Brain pericyte (primary cell): ENCODE results near the gene IL25.
"Not testable (repeated sequence)": the region's sequence is repeated elsewhere in the genome, so short reads cannot be mapped to it uniquely, and the experiment has no call there.

ENCODE experiments used
- DNase-seq: peaks from one replicate; pipeline ENCODE4 v3.0.0-alpha.2; 2012; ENCODE audit warnings: low read depth, low spot score

Gene IL25

GRCh38 chr14:23388996-23389395 is 16.4 kb downstream of the IL25 start:
- DNase-seq, result no peak

DNA sequence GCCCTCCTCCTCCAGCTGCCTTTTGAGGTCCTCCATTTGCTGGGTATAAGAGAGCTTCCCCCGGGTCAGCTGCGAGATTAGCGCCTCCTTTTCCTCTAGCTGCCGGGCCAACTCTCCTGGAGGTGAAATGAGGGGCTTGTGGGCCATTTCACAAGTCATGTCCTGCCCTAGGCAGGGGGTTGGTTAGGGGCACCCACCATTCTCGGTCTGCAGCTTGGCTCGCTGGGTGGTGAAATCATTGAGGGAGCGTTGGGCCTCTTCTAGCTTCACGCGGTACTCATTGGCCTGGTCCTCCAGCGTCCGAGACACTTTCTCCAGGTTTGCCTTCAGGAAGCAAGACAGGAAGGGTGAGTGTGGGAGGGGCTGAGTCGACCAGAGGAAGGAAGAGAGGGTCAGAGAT is 16.8 kb downstream of the IL25 start:
- no peak for DNase-seq

- DNase-seq, result not testable (repeated sequence)
Measured at GRCh38 chr14:23389871-23390270, 17.3 kb downstream of the IL25 start.

- DNase-seq, result no peak
Measured at GRCh38 chr14:23392613-23393012, 20.0 kb downstream of the IL25 start.

DNA sequence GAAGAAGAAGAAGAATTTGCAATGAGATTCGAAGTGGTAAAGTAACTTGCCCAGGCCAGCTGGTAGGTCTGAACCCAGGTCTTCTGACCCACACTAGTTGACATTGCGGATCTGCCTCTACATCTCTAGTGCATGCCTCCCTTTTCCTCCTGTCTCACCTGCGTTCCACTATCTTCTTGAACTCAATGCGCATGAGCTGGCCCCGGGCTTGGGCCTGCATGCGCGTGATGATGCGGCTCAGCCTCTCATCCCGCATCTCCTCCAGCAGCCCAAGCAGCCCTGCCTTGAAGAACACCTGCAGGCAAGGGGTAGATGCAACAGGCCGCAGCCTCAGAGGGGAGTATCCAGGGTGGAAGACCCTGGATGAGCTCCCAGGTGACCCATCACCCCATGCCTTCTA is 23.5 kb downstream of the IL25 start:
- no peak for DNase-seq

DNA sequence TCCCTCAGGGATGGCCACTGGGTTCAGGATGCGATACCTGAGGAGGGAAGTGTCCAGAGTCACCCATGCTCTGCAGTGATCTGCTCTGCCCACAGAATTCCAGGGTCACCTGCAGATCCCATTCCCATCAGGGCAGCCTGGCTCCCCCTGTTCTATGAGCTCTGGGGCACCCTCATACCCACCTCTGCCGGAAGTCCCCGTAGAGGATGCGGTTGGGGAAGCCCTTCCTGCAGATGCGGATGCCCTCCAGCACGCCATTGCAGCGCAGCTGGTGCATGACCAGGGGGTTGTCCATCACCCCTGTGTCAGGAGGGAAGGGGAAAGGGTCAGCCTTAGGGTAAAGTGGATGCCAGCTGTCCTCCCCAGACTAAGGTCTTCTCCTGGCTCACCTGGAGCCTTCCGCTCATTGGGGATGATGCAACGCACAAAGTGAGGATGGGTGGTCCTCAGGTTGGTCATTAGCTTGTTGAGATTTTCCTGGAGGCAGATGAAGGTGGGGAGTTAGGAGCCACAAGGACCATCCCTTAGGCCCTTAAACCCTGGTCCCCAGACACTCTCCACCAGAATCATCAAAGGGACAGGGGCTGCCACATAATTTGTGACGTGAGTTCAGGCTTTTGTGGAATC is 24.3 kb downstream of the IL25 start:
- DNase-seq, result no peak

- DNase-seq, result no peak
Measured at GRCh38 chr14:23398348-23398747, 25.7 kb downstream of the IL25 start.

DNA sequence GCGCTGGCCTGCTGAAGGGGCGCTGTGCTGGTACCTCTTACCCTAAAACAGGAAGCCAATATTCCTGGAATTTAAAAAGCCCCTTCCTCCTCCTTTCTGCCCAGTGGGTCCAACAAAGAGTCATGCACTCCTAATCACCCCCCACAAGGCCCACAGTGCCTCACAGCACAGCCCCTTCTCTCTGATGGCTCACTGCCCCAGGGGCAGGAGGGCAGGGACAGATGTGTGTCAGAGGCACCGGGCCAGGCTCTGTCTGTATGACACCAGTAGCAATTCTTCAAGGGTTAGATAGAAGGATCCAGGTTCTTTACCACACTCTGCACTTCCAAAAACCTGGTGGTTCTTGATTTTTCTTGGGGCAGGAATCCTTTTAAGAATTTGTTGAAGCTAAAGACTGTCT is 26.5 kb downstream of the IL25 start:
- DNase-seq, result no peak

GRCh38 chr14:23399591-23399990 is 27.0 kb downstream of the IL25 start:
- DNase-seq, result no peak

DNA sequence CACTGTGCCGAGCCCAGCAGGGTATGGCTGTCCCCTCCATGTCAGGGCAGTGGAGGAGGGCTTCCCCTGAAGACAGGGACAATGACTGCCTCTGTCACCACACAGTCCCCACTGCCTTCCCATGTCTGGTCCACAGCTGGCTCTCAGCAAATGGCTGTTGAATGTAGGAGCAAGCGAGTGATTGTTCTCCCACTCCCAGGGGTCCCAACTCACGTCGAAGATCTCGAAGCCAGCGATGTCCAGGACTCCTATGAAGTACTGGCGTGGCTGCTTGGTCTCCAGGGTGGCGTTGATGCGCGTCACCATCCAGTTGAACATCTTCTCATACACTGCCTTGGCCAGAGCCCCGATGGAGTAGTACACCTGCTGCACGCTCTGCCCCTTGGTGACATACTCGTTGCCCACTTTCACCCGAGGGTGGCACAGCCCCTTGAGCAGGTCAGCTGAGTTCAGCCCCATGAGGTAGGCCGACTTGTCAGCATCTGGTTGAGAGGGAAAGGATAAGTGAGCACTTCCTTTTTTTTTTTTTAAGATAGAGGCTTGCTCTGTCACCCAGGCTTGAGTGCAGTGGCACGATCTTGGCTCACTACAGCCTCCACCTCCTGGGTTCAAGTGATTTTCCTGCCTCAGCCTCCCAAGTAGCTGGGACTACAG is 28.0 kb downstream of the IL25 start:
- not testable (repeated sequence) for DNase-seq

DNA sequence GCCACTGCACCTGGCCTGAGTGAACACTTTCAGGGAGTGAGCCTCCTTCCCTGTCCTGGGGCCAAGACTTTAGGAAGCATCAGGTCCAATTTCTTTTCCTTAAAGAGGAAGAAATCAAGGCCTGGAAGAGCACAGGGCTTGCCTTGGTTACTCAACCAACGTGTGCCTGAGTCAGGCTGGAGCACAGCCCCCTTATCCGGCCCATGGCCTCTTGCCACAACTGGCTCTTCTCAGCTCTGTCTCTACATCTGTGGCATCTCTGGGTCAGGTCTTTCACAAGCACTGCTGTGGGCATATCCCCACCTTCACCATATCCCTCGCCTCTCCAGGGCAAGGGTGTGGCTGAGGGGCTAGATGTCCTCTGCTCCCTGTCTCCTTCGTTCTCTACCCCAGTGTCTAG is 28.7 kb downstream of the IL25 start:
- no peak for DNase-seq

DNA sequence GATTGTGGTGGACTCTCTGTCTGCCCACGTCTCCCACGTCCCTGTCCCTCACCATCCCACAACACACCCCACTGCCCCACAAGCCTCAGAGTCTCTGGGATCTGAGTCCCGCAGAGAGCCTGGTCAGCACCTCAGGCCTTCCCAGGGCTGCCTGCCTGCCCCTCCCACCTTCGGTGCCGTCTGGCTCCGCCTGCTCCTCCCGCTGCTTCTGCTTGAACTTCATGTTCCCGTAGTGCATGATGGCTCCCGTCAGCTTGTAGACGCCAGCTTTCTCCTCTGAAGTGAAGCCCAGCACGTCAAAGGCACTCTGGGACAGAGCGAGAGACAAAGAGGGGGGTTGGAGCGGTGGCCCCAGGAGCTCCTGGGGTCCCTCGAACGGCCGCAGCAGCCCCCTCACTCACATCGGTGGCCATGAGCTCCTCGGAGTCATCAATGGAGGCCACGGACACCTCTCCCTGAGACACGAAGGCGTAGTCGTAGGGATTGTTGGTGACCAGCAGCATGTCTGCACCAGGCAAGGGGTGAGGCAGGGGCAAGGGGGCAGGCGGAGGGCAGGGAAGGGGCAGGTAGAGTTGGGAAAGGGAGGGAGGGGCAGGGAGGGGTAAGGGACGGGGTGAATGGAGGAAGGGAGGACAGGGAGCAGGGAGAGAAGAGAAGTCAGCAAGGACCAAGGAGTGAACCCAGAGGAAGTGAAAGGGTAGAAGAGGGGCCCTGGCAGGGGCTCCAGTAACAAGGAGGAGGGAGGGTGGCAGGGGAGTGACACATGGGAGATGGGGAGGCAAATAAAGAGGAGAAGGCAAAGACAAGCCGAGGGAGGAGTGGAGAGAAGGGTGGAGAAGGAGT is 29.9 kb downstream of the IL25 start:
- DNase-seq, result no peak

DNA sequence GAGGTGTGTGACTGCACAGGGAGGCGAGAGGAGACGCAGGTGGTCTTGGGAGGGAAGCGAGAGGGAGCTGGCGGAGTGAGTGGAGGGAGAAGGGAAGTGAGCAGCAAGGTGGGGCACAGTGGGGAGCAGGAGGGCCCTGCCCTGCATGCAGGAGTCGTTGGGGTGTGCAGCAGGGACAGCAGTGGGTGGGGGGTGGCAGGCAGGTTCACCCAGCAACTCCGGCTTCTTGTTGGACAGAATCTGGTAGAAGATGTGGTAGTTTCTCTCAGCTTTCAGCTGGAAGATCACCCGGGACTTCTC is 30.5 kb downstream of the IL25 start:
- DNase-seq, result no peak

DNA sequence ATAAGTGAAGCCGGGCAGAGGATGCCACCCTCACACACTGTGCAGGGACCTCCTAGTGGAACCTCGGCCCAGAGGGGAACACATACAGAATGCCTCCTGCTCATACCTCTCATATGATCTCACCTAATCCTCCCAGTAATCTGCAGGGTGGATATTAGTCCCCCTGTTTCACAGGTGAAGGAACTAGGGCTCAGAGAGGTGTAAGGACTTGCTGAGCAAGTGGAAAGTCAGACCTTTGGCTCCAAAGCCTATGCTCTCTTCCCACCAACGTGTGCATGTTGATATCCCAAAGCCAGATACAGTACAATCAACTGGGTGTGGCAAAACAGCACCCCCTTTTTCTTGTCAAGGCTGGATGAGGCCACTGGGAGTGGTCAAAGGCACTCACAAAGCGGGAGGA is 31.3 kb downstream of the IL25 start:
- DNase-seq, result no peak

GRCh38 chr14:23404331-23404900 is 31.8 kb downstream of the IL25 start:
- no peak for DNase-seq

GRCh38 chr14:23405096-23405495 is 32.5 kb downstream of the IL25 start:
- DNase-seq, result no peak

- no peak for DNase-seq
Measured at GRCh38 chr14:23405516-23406025, 33.0 kb downstream of the IL25 start.

DNA sequence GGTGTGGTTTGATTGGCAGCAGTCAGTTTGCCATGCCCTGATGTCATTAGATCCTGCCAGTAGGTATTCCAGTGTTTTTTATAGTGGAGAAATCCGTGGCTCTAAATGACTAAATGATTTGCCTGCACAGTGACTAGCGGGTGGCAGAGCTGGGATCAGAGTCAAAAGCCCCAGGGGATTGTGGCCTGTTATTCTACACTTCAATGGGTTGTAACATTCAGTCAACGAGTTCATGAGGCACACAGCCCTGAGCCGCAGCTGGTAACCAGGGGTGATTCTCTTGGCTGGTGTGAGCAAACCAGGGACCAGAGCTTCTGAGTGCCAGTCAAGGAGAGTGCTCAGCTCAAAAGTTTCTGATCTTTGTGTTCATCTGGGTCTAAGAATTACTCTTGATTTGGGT is 33.6 kb downstream of the IL25 start:
- no peak for DNase-seq

- DNase-seq, result no peak
Measured at GRCh38 chr14:23406725-23407355, 34.2 kb downstream of the IL25 start.

DNA sequence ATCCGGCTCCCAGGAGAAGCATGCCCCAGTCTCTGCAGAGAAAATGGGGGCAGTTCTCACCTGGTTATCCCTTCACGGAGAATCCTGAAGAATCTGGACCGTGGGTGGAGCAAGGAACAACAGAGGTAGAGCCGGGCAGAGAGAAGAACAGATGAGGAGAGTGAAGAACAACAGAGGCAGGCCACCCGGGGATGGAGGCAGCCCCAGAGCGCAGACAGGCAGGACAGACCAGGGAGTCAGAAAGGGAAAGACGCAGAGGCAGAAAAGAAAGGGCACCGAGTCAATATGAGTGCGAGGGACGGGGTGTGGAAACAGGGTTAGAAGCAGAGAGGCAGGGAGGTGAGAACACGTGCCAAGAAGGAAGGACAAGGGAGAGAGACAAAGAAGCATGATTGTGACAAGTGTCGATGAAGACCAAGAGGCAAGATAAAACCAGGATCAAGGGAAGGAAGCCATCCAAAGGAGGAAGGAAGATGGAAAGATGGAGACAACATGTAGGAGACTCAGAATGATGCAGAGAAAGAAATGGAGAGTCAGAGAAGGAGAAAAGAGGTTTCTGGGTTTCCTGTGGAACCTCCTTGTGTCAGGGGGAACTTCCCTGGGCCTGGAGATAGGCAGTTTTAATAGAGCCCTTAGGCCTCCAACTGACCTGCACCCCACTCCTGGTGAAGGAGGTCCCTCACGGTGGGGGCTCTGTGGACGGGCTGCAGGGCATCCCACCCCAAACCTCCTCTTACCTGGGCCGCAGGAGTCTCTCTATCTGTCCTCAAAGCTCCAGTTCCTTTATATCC is 35.1 kb downstream of the IL25 start, which contains the start of gene MYH6:
Gene MYH6, minus strand, starts transcription at position 758 of the 791 bp plus-strand sequence. CDS start 1,050 bp downstream, outside the sequence.
- no peak for DNase-seq

DNA sequence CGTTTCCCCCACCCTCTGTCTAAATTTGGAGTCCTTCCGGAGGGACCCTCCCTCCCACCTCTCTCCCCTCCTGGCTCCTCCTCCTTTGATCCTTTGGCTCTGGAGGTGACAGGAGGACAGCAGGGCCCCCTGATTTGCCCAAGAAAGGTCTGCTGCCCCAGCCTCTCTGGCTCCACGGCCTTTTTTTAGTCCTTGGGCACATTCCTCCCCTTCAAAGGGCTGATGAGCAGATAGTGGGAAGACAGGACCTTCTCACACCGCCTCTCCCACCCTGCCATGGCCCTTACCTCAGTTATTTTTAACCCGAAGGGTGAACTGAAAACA is 35.7 kb downstream of the IL25 start:
- no peak for DNase-seq
